NB4 (cell line): ENCODE results near the gene MPC1.

ENCODE experiments used
- MYC ChIP-seq: IDR thresholded peaks from 2 replicates; pipeline ENCODE4 v1.6.1; 2011; ENCODE audit warnings: low read depth, low read length
- POLR2A ChIP-seq: IDR thresholded peaks from 2 replicates; pipeline ENCODE4 v1.6.1; 2011; ENCODE audit warnings: mild to moderate bottlenecking; ENCODE audit not compliant: insufficient read length; ENCODE audit errors: extremely low read depth
- TF ChIP-seq, protein P1 (sequence below): IDR thresholded peaks from one replicate; pipeline ENCODE4 v1.5.1; 2012; ENCODE audit warnings: low read depth, low read length
- TF ChIP-seq, protein P2 (sequence below): IDR thresholded peaks from 2 replicates; pipeline ENCODE4 v1.6.1; 2011; ENCODE audit warnings: low read depth, low read length

DNA sequence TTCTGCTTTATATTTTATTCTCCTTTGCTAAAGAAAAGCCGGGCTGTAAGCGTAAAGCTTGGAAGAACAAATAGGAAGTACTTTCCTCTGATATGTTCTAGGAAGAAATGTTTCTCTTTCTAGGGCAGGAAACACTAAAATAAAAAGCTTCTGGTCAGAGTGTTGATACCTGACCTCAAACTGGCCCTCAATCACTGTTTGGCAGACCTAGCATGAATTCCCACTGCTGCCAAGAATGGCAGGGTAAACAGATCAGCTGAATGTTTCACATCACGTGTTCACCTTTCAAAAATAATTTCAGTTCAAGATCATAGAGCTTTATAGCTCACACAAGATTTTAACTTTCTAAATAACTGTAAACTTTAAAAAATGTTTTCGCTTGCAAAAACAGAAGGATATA lies 2.9 kb downstream of the MPC1 start:
- TF ChIP-seq POLR2A (no peak), MYC (no peak)
- TF ChIP-seq, protein P1, sequence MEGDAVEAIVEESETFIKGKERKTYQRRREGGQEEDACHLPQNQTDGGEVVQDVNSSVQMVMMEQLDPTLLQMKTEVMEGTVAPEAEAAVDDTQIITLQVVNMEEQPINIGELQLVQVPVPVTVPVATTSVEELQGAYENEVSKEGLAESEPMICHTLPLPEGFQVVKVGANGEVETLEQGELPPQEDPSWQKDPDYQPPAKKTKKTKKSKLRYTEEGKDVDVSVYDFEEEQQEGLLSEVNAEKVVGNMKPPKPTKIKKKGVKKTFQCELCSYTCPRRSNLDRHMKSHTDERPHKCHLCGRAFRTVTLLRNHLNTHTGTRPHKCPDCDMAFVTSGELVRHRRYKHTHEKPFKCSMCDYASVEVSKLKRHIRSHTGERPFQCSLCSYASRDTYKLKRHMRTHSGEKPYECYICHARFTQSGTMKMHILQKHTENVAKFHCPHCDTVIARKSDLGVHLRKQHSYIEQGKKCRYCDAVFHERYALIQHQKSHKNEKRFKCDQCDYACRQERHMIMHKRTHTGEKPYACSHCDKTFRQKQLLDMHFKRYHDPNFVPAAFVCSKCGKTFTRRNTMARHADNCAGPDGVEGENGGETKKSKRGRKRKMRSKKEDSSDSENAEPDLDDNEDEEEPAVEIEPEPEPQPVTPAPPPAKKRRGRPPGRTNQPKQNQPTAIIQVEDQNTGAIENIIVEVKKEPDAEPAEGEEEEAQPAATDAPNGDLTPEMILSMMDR: no peak
- TF ChIP-seq, protein P2, sequence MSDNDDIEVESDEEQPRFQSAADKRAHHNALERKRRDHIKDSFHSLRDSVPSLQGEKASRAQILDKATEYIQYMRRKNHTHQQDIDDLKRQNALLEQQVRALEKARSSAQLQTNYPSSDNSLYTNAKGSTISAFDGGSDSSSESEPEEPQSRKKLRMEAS: no peak
